HepG2 (cell line): ENCODE results near the gene RERE.

ENCODE experiments used
- BCLAF1 ChIP-seq: fragments of 450-650 bp; IDR thresholded peaks from 2 replicates; pipeline ENCODE4 v1.6.1; 2017; ENCODE audit warnings: mild to moderate bottlenecking
- KDM1A ChIP-seq: IDR thresholded peaks from 2 replicates; pipeline ENCODE4 v1.6.1; 2016; ENCODE audit warnings: missing compliant biosample characterization

DNA sequence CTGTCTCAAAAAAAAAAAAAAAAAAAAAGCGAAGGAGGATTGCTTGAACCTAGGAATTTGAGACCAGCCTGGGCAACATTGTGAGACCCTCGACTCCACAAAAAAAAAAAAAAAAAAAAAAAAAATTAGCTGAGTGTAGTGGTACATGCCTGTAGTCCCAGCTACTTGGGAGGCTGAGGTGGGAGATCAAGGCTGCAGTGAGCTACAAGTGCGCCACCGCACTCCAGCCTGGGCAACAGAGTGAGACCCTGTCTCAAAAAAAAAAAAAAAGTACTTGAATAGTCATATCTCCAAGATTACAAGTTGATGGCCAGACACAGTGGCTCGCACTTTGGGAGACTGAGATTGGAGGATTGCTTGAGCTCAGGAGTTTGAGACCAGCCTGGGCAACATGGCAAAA, 33.6 kb upstream of the RERE start:
- TF ChIP-seq KDM1A (CRISPR knock-in tag): no peak
- TF ChIP-seq BCLAF1: no peak
